Superior temporal gyrus (tissue), 1 donor: ENCODE measurements around the gene FBXO40.

Source experiments
- DNase-seq: peaks from one replicate; pipeline ENCODE4 v3.0.0-alpha.2; 2016; ENCODE audit errors: extremely low spot score

Gene FBXO40

GRCh38 chr3:121663171-121663847 lies 70.1 kb downstream of the FBXO40 start:
- DNase-seq: no peak

- DNase-seq: no peak
Measured at GRCh38 chr3:121665488-121665887, 72.3 kb downstream of the FBXO40 start.

- no peak for DNase-seq
Measured at GRCh38 chr3:121667333-121667732, 74.2 kb downstream of the FBXO40 start.

DNA sequence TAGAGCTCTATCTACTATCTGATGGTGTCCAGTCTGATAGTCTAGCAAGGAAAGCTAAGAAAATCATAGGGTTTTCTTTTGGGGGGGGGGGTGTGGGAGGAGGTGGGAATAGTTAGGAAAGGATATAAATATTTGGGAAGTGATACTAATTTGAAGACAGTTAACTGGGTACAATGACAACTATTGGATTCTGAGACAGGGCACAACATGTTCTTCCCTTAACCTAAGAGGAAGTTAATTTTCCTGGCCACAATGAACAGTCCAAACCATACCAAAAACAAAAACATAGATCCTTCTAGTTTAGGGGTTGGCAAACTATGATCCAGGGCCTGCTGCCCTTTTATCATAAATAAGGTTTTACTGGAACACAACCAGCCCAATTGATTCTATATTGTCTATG lies 77.5 kb downstream of the FBXO40 start:
- DNase-seq: no peak

DNA sequence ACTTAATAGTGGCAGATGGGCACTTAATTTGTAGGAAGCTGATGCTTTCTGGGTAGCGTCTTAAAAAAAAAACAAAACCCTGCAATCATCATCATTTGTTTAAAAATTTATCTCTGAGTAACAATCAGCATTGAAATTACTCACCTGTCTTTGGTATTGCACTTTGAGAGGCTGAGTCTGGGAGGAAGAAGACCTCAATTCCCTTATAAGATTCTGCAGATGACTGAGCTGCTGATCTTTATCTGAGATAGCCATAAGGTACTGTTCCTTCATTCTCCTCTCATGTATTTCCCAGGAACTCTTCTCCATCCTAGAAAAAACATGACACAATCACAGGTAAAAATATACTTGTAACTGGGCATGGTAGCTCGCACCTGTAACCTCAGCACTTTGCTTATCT lies 84.0 kb downstream of the FBXO40 start:
- DNase-seq: no peak
